Type B pancreatic cell (in vitro differentiated cells): ENCODE measurements around the gene SNN. TPM values are rescaled to one million over a fixed set of nuclear protein-coding genes. Genes with fewer than 3 reads are reported as not detected.

Source experiments
- DNase-seq: peaks from one replicate; pipeline ENCODE4 v3.0.0; 2021; ENCODE audit warnings: mixed read lengths; ENCODE audit not compliant: unreplicated experiment; ENCODE audit errors: extremely low spot score
- H3K27ac Mint-ChIP-seq: 2 replicates; pipeline ENCODE4 v1.8.0; 2021; ENCODE audit warnings: mild to moderate bottlenecking, mixed read lengths
- H3K27me3 Mint-ChIP-seq: 2 replicates; pipeline ENCODE4 v1.8.0; 2021; ENCODE audit warnings: mixed read lengths
- H3K36me3 Mint-ChIP-seq: 2 replicates; pipeline ENCODE4 v1.8.0; 2021; ENCODE audit warnings: mixed read lengths
- H3K4me1 Mint-ChIP-seq: one replicate; pipeline ENCODE4 v1.8.0; 2021; ENCODE audit warnings: mixed read lengths; ENCODE audit not compliant: unreplicated experiment
- H3K4me3 Mint-ChIP-seq: 2 replicates; pipeline ENCODE4 v1.8.0; 2021; ENCODE audit warnings: mild to moderate bottlenecking, mixed read lengths
- H3K9me3 Mint-ChIP-seq: 2 replicates; pipeline ENCODE4 v1.8.0; 2021; ENCODE audit warnings: mixed read lengths
- CTCF ChIP-seq: fragments of 200-600 bp; sonication (generic); conservative IDR thresholded peaks from 2 replicates; pipeline ENCODE4 v1.5.0; 2021; ENCODE audit warnings: antibody characterized with exemption, mild to moderate bottlenecking
- total RNA-seq: library from RNA; stranded (reverse); gene quantifications from 2 replicates; pipeline ENCODE4 v1.2.1, GENCODE V29; 2021; ENCODE audit warnings: low replicate concordance

Gene SNN
- total RNA-seq, 1 donor from 2014 or later = 44.0 TPM

- H3K4me3 Mint-ChIP-seq = no peak overlapping the region
- no peaks in the 10 kb centered on the region for H3K9me3 Mint-ChIP-seq
- H3K36me3 Mint-ChIP-seq = peaks cover 5% of the 10 kb centered on the region
- H3K27ac Mint-ChIP-seq = peak overlapping the region; percentile 70
- no peak for DNase-seq
- H3K4me1 Mint-ChIP-seq = peaks cover 23% of the 10 kb centered on the region
- H3K27me3 Mint-ChIP-seq = no peaks in the 10 kb centered on the region
- TF ChIP-seq CTCF = no peak
These were observed 6.0 kb downstream of the SNN start for GRCh38 chr16:11674001-11674817.

GRCh38 chr16:11674818-11675560, 6.7 kb downstream of the SNN start:
- no peak for TF ChIP-seq CTCF
- Mint-ChIP-seq H3K4me3 (no peak overlapping the region), H3K27me3 (no peaks in the 10 kb centered on the region), H3K27ac (peak overlapping the region; percentile 70), H3K36me3 (peaks cover 7% of the 10 kb centered on the region), H3K4me1 (peaks cover 21% of the 10 kb centered on the region), H3K9me3 (no peaks in the 10 kb centered on the region)
- no peak for DNase-seq

GRCh38 chr16:11675561-11676511, 7.6 kb downstream of the SNN start:
- Mint-ChIP-seq H3K4me1 (peaks cover 13% of the 10 kb centered on the region), H3K27ac (peak overlapping the region; percentile 69), H3K36me3 (peaks cover 8% of the 10 kb centered on the region), H3K9me3 (no peaks in the 10 kb centered on the region), H3K4me3 (no peak overlapping the region), H3K27me3 (no peaks in the 10 kb centered on the region)
- no peak for DNase-seq
- no peak for TF ChIP-seq CTCF

GRCh38 chr16:11676799-11677198, 8.5 kb downstream of the SNN start:
- peaks cover 13% of the 10 kb centered on the region for H3K4me1 Mint-ChIP-seq
- no peak for DNase-seq
- peaks cover 8% of the 10 kb centered on the region for H3K36me3 Mint-ChIP-seq
- no peak for TF ChIP-seq CTCF
- no peaks in the 10 kb centered on the region for H3K27me3 Mint-ChIP-seq
- H3K4me3 Mint-ChIP-seq = no peak overlapping the region
- no peaks in the 10 kb centered on the region for H3K9me3 Mint-ChIP-seq
- peak overlapping the region; percentile 64 for H3K27ac Mint-ChIP-seq

GRCh38 chr16:11677451-11677951, 9.2 kb downstream of the SNN start:
- Mint-ChIP-seq H3K4me1 (peaks cover 13% of the 10 kb centered on the region), H3K27ac (peak overlapping the region; percentile 64), H3K27me3 (no peaks in the 10 kb centered on the region), H3K36me3 (peaks cover 9% of the 10 kb centered on the region), H3K9me3 (no peaks in the 10 kb centered on the region), H3K4me3 (no peak overlapping the region)
- no peak for TF ChIP-seq CTCF
- no peak for DNase-seq
